Cardiac fibroblast (primary cell): ENCODE data around the gene C4orf50.

Experiments
- DNase-seq, 2 donors: peaks; one replicate each; pipeline versions ENCODE4 v3.0.0 to v3.0.0-alpha.2; 2010; ENCODE audit warnings: low read depth in 2 of 2
- H3K4me3 ChIP-seq, 2 donors: replicated peaks in 1 of 2; 1 replicate in 1 of 2; 2 replicates in 1 of 2; pipeline ENCODE4 v1.5.1; 2011; ENCODE audit warnings: low read depth in 2 of 2, low read length in 2 of 2, mild to moderate bottlenecking in 2 of 2, moderate library complexity in 1 of 2
- TF ChIP-seq, protein P1 (sequence below): IDR thresholded peaks from one replicate; pipeline ENCODE4 v1.5.1; 2011; ENCODE audit warnings: low read depth, mild to moderate bottlenecking, low read length, inconsistent platforms

The C4orf50 gene

GRCh38 chr4:6019316-6020263, 1.4 kb upstream of the C4orf50 start:
- DNase-seq, result peak; percentile 51 to 52
- no peak overlapping the region for H3K4me3 ChIP-seq
- TF ChIP-seq, protein P1, sequence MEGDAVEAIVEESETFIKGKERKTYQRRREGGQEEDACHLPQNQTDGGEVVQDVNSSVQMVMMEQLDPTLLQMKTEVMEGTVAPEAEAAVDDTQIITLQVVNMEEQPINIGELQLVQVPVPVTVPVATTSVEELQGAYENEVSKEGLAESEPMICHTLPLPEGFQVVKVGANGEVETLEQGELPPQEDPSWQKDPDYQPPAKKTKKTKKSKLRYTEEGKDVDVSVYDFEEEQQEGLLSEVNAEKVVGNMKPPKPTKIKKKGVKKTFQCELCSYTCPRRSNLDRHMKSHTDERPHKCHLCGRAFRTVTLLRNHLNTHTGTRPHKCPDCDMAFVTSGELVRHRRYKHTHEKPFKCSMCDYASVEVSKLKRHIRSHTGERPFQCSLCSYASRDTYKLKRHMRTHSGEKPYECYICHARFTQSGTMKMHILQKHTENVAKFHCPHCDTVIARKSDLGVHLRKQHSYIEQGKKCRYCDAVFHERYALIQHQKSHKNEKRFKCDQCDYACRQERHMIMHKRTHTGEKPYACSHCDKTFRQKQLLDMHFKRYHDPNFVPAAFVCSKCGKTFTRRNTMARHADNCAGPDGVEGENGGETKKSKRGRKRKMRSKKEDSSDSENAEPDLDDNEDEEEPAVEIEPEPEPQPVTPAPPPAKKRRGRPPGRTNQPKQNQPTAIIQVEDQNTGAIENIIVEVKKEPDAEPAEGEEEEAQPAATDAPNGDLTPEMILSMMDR, result peak; percentile 70

DNA sequence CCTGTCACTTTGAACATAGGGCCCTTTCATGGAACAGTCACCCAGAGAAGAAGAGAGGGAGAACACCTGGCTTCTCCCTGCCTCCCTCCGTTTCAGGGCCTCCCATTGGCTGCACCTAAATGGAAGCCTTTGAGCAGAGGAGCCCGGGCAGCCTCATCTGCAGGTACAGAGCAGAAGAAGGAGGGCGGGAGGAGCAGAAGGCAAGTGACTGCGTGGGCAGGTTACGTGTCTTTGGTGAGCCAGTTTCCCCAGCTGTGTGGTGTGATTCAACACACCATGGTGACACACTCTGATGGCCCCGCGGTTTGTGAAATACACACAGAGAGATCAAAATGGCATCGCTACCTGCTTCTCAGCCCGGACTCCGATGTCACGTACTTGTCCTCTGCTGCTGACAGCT, 431 bp downstream of the C4orf50 start:
- TF ChIP-seq, protein P1, result no peak
- no peak overlapping the region for H3K4me3 ChIP-seq
- DNase-seq, result no peak

GRCh38 chr4:6017030-6017429, 1.2 kb downstream of the C4orf50 start:
- DNase-seq, result no peak
- no peak overlapping the region for H3K4me3 ChIP-seq
- TF ChIP-seq, protein P1, result no peak

GRCh38 chr4:6013564-6013963, 4.7 kb downstream of the C4orf50 start:
- no peak for DNase-seq
- TF ChIP-seq, protein P1, result no peak
- H3K4me3 ChIP-seq, result no peak overlapping the region

GRCh38 chr4:6012200-6012599, 6.0 kb downstream of the C4orf50 start:
- no peak for DNase-seq
- no peak overlapping the region for H3K4me3 ChIP-seq
- TF ChIP-seq, protein P1, result no peak

- H3K4me3 ChIP-seq, result no peak overlapping the region
- DNase-seq, result no peak
- TF ChIP-seq, protein P1, result no peak
Observed at GRCh38 chr4:6011686-6012085, 6.5 kb downstream of the C4orf50 start.

DNA sequence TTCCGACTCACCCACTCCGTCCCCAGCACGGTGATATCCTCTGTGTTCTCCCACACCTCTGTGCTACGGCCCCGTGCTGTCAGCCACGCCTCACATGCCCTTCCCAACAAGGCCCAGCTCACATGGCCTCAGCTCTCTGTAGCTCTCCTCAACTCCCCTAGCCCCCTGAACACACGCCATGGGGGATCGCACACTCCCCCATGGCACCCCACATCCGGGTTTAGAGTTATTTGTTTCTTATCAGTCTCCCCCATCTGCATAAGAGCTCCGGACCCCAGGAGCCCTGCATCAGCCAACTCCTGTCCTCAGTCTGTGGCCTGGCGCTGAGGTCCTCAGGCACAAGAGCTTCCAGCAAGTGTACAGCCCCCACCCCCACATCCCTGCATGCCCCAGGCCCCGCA, 7.0 kb downstream of the C4orf50 start:
- no peak overlapping the region for H3K4me3 ChIP-seq
- TF ChIP-seq, protein P1, result no peak
- DNase-seq, result no peak
